HEK293 (cell line): ENCODE results near the gene TPRX2.

ENCODE experiments used
- CTCF ChIA-PET: fragments of 350-600 bp; formaldehyde crosslinking; extraction: SDS; loops from one replicate; lab custom pipeline; 2021; ENCODE audit warnings: antibody characterized with exemption; lab: Yijun Ruan, JAX
- POLR2A ChIA-PET: fragments of 300-600 bp; formaldehyde crosslinking; extraction: SDS; loops from one replicate; lab custom pipeline; 2020; ENCODE audit warnings: antibody characterized with exemption, inconsistent platforms; lab: Yijun Ruan, JAX
- H3K27ac ChIP-seq: fragments of 200-500 bp; sonication (Bioruptor generic); 2 replicates; pipeline ENCODE4 v1.5.1; 2014; ENCODE audit warnings: low read depth, low read length, control low read depth, inconsistent platforms; ENCODE audit errors: extremely low read depth
- H3K36me3 ChIP-seq, 2 experiments: fragments of 200-500 bp in 1 of 2; sonication (Bioruptor generic) in 1 of 2; 1 replicate in 1 of 2; 2 replicates in 1 of 2; pipeline ENCODE4 v1.5.1; 2014 to 2017; ENCODE audit warnings: inconsistent platforms in 2 of 2, low read length in 2 of 2; ENCODE audit not compliant: control insufficient read depth in 2 of 2, insufficient read depth in 1 of 2
- H3K4me1 ChIP-seq: fragments of 200-500 bp; sonication (Bioruptor generic); 2 replicates; pipeline ENCODE4 v1.5.1; 2014; ENCODE audit warnings: mild to moderate bottlenecking, low read length, inconsistent platforms; ENCODE audit not compliant: control insufficient read depth, insufficient read depth
- H3K4me3 ChIP-seq: 2 replicates; pipeline ENCODE4 v1.5.1; 2011; ENCODE audit warnings: low read depth, mild to moderate bottlenecking, control low read depth, low read length, moderate library complexity
- H3K9me3 ChIP-seq: fragments of 200-500 bp; sonication (Bioruptor generic); 2 replicates; pipeline ENCODE4 v1.5.1; 2014; ENCODE audit warnings: low read depth, low read length, inconsistent platforms; ENCODE audit not compliant: control insufficient read depth, insufficient read depth
- KLF7 ChIP-seq: fragments of 450-650 bp; formaldehyde crosslinking; IDR thresholded peaks from 2 replicates; pipeline ENCODE4 v1.5.1; 2016; ENCODE audit warnings: missing biosample characterization, missing genetic modification characterization, borderline replicate concordance
- PRDM10 ChIP-seq: fragments of 450-650 bp; formaldehyde crosslinking; IDR thresholded peaks from 2 replicates; pipeline ENCODE4 v1.5.1; 2016; ENCODE audit warnings: missing biosample characterization, missing genetic modification characterization
- REPIN1 ChIP-seq: fragments of 450-650 bp; formaldehyde crosslinking; IDR thresholded peaks from 2 replicates; pipeline ENCODE4 v1.5.1; 2017; ENCODE audit warnings: missing biosample characterization, missing genetic modification characterization, low read depth
- SP3 ChIP-seq: fragments of 450-650 bp; formaldehyde crosslinking; IDR thresholded peaks from 2 replicates; pipeline ENCODE4 v1.5.1; 2016; ENCODE audit warnings: missing biosample characterization, missing genetic modification characterization
- ZBTB11 ChIP-seq: fragments of 450-650 bp; formaldehyde crosslinking; conservative IDR thresholded peaks from 2 replicates; pipeline ENCODE4 v1.5.1; 2016; ENCODE audit warnings: low read depth, missing biosample characterization, missing genetic modification characterization
- ZBTB20 ChIP-seq: fragments of 450-650 bp; formaldehyde crosslinking; IDR thresholded peaks from 2 replicates; pipeline ENCODE4 v1.5.1; 2016; ENCODE audit warnings: missing biosample characterization, missing genetic modification characterization
- ZBTB21 ChIP-seq: fragments of 450-650 bp; formaldehyde crosslinking; IDR thresholded peaks from 2 replicates; pipeline ENCODE4 v1.5.1; 2017; ENCODE audit warnings: missing biosample characterization, missing genetic modification characterization
- ZFP3 ChIP-seq: fragments of 450-650 bp; formaldehyde crosslinking; IDR thresholded peaks from 2 replicates; pipeline ENCODE4 v1.5.1; 2016; ENCODE audit warnings: low read depth, missing biosample characterization, missing genetic modification characterization
- ZNF121 ChIP-seq: fragments of 450-650 bp; formaldehyde crosslinking; IDR thresholded peaks from 2 replicates; pipeline ENCODE4 v1.5.1; 2016; ENCODE audit warnings: missing biosample characterization, missing genetic modification characterization
- ZNF157 ChIP-seq: fragments of 450-650 bp; formaldehyde crosslinking; IDR thresholded peaks from 2 replicates; pipeline ENCODE4 v1.5.1; 2016; ENCODE audit warnings: missing biosample characterization, missing genetic modification characterization
- ZNF169 ChIP-seq: fragments of 450-650 bp; formaldehyde crosslinking; IDR thresholded peaks from 2 replicates; pipeline ENCODE4 v1.5.1; 2016; ENCODE audit warnings: missing biosample characterization, missing genetic modification characterization
- ZNF18 ChIP-seq: fragments of 450-650 bp; formaldehyde crosslinking; IDR thresholded peaks from 2 replicates; pipeline ENCODE4 v1.5.1; 2016; ENCODE audit warnings: missing biosample characterization, missing genetic modification characterization
- ZNF23 ChIP-seq: fragments of 450-650 bp; formaldehyde crosslinking; IDR thresholded peaks from 2 replicates; pipeline ENCODE4 v1.5.1; 2016; ENCODE audit warnings: missing biosample characterization, missing genetic modification characterization, borderline replicate concordance
- ZNF274 ChIP-seq, 2 experiments: fragments of 200-500 bp in 1 of 2; fragments of 450-650 bp in 1 of 2; sonication (Bioruptor generic) in 1 of 2; formaldehyde crosslinking in 1 of 2; IDR thresholded peaks; 2 replicates each; pipeline versions ENCODE4 v1.5.1 to v1.6.1; 2014 to 2016; ENCODE audit warnings: borderline replicate concordance in 1 of 2, inconsistent platforms in 1 of 2, low read length in 1 of 2, missing biosample characterization in 1 of 2, missing genetic modification characterization in 1 of 2
- ZNF416 ChIP-seq: fragments of 450-650 bp; formaldehyde crosslinking; IDR thresholded peaks from 2 replicates; pipeline ENCODE4 v1.5.1; 2016; ENCODE audit warnings: missing biosample characterization, missing genetic modification characterization
- ZNF449 ChIP-seq: fragments of 450-650 bp; formaldehyde crosslinking; IDR thresholded peaks from 2 replicates; pipeline ENCODE4 v1.5.1; 2017; ENCODE audit warnings: missing biosample characterization, mild to moderate bottlenecking, missing genetic modification characterization, moderate library complexity
- ZNF544 ChIP-seq: fragments of 450-650 bp; formaldehyde crosslinking; IDR thresholded peaks from 2 replicates; pipeline ENCODE4 v1.5.0; 2017; ENCODE audit warnings: missing biosample characterization, missing genetic modification characterization
- ZNF549 ChIP-seq: fragments of 450-650 bp; IDR thresholded peaks from 2 replicates; pipeline ENCODE4 v1.5.1; 2018; ENCODE audit warnings: missing biosample characterization, missing genetic modification characterization, mild to moderate bottlenecking, inconsistent platforms, moderate library complexity
- ZNF558 ChIP-seq: fragments of 450-650 bp; formaldehyde crosslinking; IDR thresholded peaks from 2 replicates; pipeline ENCODE4 v1.5.1; 2016; ENCODE audit warnings: missing biosample characterization, missing genetic modification characterization
- ZNF692 ChIP-seq: fragments of 450-650 bp; formaldehyde crosslinking; IDR thresholded peaks from 2 replicates; pipeline ENCODE4 v1.5.1; 2016; ENCODE audit warnings: missing biosample characterization, missing genetic modification characterization
- ZNF747 ChIP-seq: fragments of 450-650 bp; formaldehyde crosslinking; IDR thresholded peaks from 2 replicates; pipeline ENCODE4 v1.5.1; 2016; ENCODE audit warnings: missing biosample characterization, missing genetic modification characterization
- ZSCAN16 ChIP-seq: fragments of 450-650 bp; formaldehyde crosslinking; IDR thresholded peaks from 2 replicates; pipeline ENCODE4 v1.5.1; 2016; ENCODE audit warnings: missing biosample characterization, missing genetic modification characterization

Gene TPRX2

GRCh38 chr19:47839411-47839810 lies 19.6 kb upstream of the TPRX2 start (continued):
- TF ChIP-seq ZNF18 (tag by site-specific recombination) (no peak), ZBTB11 (tag by site-specific recombination) (no peak), ZNF23 (tag by site-specific recombination) (no peak), REPIN1 (tag by site-specific recombination) (no peak)
- TF ChIP-seq, all 188 proteins: peak for 0

- ChIA-PET POLR2A (no interaction called here), CTCF (interaction anchor here (0.6 to 2.9 kb wide), 8 partner anchors 10 to 250 kb away, joined by 3 to 22 read pairs (median 4); no protein-coding TSS in a partner anchor)
These were observed 19.1 kb upstream of the TPRX2 start for GRCh38 chr19:47839913-47840312.

More at GRCh38 chr19:47839913-47840312, 19.1 kb upstream of the TPRX2 start:
- Histone ChIP-seq H3K9me3 (no peaks in the 10 kb centered on the region), H3K36me3 (no peaks in the 10 kb centered on the region), H3K4me3 (no peak overlapping the region), H3K4me1 (no peaks in the 10 kb centered on the region), H3K27ac (no peak overlapping the region)
- TF ChIP-seq PRDM10 (tag by site-specific recombination), result no peak
- no peak for TF ChIP-seq ZFP3 (tag by site-specific recombination)
- no peak for TF ChIP-seq SP3 (tag by site-specific recombination)
- no peak for TF ChIP-seq ZBTB20 (tag by site-specific recombination)
- no peak for TF ChIP-seq ZSCAN16 (tag by site-specific recombination)
- TF ChIP-seq ZNF169 (tag by site-specific recombination), result no peak
- no peak for TF ChIP-seq ZNF416
- TF ChIP-seq ZNF449 (tag by site-specific recombination), result no peak
- no peak for TF ChIP-seq ZNF558 (tag by site-specific recombination)
- TF ChIP-seq ZNF544 (tag by site-specific recombination), result no peak
- no peak for TF ChIP-seq ZNF274 (IDR thresholded peaks at IDR 0.05; ENCODE audit: low read length)
- no peak for TF ChIP-seq ZNF274 (tag by site-specific recombination; IDR thresholded peaks at IDR 0.05; ENCODE audit: borderline replicate concordance)
- no peak for TF ChIP-seq ZBTB21
- no peak for TF ChIP-seq ZNF157 (tag by site-specific recombination)
- TF ChIP-seq ZNF549 (tag by site-specific recombination), result no peak
- no peak for TF ChIP-seq ZNF121 (tag by site-specific recombination)
- no peak for TF ChIP-seq ZNF692 (tag by site-specific recombination)
- TF ChIP-seq ZNF747, result no peak
- TF ChIP-seq KLF7 (tag by site-specific recombination), result no peak
